ENCODE measurements around the gene CELF4.

The CELF4 gene

DNA sequence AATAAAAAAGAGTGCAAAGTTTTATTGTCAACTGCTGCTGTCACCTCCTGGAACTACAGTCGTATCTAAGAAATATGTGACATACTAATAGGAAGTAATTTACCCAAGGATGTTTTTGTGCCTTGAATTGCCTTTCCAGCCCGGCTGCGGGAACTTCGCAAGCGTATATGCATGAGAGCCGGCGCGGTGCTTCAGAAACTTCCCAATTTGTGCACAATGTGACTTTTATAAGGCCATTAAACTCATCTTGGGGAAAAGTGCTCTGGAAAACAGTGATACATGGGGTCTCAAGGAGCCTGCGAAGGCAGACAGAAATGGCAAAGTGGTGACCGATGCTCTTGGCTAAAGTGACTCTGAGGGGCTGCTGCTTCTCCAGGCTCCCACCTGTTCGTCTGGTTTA lies 41.7 kb upstream of the CELF4 start:
- H3K36me3 ChIP-seq: no peaks in the 10 kb centered on the region
- H3K4me3 ChIP-seq (ENCODE audit: low read depth, low read length): no peak overlapping the region
- no peak for DNase-seq
- TF ChIP-seq, protein P1, sequence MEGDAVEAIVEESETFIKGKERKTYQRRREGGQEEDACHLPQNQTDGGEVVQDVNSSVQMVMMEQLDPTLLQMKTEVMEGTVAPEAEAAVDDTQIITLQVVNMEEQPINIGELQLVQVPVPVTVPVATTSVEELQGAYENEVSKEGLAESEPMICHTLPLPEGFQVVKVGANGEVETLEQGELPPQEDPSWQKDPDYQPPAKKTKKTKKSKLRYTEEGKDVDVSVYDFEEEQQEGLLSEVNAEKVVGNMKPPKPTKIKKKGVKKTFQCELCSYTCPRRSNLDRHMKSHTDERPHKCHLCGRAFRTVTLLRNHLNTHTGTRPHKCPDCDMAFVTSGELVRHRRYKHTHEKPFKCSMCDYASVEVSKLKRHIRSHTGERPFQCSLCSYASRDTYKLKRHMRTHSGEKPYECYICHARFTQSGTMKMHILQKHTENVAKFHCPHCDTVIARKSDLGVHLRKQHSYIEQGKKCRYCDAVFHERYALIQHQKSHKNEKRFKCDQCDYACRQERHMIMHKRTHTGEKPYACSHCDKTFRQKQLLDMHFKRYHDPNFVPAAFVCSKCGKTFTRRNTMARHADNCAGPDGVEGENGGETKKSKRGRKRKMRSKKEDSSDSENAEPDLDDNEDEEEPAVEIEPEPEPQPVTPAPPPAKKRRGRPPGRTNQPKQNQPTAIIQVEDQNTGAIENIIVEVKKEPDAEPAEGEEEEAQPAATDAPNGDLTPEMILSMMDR (IDR thresholded peaks at IDR 0.05; ENCODE audit: low read depth, low read length): no peak
- H3K4me1 ChIP-seq: no peaks in the 10 kb centered on the region
- no peaks in the 10 kb centered on the region for H3K27me3 ChIP-seq
- H3K9me3 ChIP-seq: no peaks in the 10 kb centered on the region

DNA sequence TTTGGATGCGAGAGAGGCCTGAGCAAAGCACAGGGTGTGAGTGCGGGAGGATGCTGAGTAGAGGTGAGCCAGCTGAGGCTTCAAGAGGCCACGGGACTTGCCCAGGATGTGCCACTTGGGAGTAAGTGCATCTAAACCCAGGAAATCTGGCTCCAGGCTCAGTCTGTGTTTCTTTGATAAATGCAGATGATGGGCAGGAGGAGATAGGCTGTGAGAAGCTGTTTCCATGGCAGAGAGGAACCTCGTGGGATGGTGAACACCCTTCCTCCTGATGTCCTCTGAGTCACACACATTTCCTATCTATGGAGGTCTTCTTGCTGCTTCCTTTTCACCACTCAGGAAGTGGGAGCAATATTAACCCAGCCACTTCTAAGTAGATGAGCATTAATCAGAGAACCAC lies 38.4 kb upstream of the CELF4 start:
- H3K4me3 ChIP-seq (ENCODE audit: low read depth, low read length): no peak overlapping the region
- TF ChIP-seq, protein P1 (IDR thresholded peaks at IDR 0.05; ENCODE audit: low read depth, low read length): no peak
- no peaks in the 10 kb centered on the region for H3K27me3 ChIP-seq
- no peaks in the 10 kb centered on the region for H3K36me3 ChIP-seq
- no peaks in the 10 kb centered on the region for H3K9me3 ChIP-seq
- no peak for DNase-seq
- H3K4me1 ChIP-seq: no peaks in the 10 kb centered on the region

DNA sequence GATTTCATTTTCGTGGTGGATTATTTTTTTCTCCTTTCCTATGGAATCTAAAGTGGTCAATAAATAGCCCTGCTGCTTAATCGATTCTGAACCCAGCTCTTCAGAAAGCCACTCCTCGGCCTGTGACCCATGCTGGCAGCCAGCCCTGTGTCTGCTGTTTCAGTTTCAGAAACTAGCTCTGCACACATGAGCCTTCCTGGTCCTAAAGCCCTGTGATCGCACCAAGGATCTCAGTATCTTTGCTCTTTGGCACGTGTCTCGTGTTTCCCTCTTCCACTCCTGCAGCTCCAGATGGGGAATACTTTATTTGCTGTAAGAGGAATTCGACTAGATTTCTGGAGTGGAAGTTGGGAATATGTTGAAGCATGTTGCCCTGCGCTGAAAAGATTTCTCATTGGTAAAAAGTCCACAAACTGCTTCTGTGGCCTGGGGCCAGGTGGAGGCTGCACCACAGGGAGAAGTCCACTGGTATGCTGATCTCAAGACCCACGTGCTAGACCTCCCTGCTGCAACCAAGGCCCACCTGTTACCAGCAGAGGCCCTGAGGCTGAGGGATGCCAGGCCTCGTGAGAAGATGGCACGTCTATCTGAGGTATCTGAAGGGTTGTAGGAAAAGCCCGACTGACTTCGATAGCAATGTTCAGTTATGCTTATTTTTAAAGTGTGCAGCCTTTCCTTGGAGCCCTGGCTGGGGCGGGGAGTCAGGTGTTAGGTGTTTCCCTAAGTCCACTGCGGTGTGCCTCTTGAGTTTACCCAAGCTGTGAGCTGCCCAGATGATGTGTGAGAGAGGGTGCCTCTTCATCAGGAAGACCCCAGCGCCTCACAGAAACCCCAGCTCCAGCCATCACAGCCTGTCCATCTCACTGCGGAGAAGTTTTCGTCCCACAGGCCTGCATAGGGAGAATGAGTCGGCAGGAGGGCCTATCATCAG lies 33.6 kb upstream of the CELF4 start:
- DNase-seq: no peak
- no peak overlapping the region for H3K4me3 ChIP-seq (ENCODE audit: low read depth, low read length)
- H3K27me3 ChIP-seq: no peaks in the 10 kb centered on the region
- TF ChIP-seq, protein P1 (IDR thresholded peaks at IDR 0.05; ENCODE audit: low read depth, low read length): no peak
- no peaks in the 10 kb centered on the region for H3K9me3 ChIP-seq
- H3K4me1 ChIP-seq: no peaks in the 10 kb centered on the region
- no peaks in the 10 kb centered on the region for H3K36me3 ChIP-seq

DNA sequence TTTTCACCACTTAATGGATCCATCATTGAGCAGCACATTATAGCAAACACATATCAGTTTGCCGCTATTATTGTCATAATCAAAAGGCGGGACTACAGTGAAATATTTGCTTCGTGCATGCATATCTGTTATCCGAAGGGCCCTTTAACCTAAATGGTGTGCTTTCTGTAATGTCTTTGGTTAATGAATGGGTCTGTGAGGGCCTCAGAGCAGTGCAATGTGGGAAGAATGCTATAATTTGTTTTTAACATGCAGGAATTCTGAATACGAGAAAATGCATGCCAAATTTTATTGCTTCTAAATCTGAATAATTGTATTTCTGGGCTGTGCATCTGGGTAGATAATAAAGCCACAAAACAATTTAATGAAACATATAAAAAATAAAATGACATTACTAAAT lies 32.8 kb upstream of the CELF4 start:
- no peaks in the 10 kb centered on the region for H3K4me1 ChIP-seq
- H3K9me3 ChIP-seq: no peaks in the 10 kb centered on the region
- H3K27me3 ChIP-seq: no peaks in the 10 kb centered on the region
- no peak for DNase-seq
- no peak overlapping the region for H3K4me3 ChIP-seq (ENCODE audit: low read depth, low read length)
- H3K36me3 ChIP-seq: no peaks in the 10 kb centered on the region
- TF ChIP-seq, protein P1 (IDR thresholded peaks at IDR 0.05; ENCODE audit: low read depth, low read length): no peak

DNA sequence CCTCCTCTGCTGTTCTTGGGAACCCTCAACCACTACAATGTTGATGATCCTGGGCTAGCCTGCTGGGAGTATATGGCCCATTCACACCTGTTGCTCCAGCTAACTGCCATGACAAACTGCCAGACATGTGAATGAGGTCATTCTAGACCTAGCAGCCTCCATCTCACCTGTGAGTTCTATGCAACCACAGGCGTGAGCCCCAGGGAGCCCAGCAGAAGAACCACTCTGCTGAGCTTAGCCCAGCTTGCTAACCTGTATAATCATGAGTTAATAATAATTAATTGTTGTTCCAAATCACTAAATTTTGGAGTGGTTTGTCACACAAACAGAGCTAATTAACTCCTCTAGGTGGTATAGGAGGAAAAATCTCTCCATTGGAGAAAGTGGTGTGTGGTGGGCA lies 24.7 kb upstream of the CELF4 start:
- Histone ChIP-seq H3K27me3 (no peaks in the 10 kb centered on the region), H3K4me3 (ENCODE audit: low read depth, low read length) (no peak overlapping the region), H3K9me3 (no peaks in the 10 kb centered on the region), H3K36me3 (no peaks in the 10 kb centered on the region), H3K4me1 (no peaks in the 10 kb centered on the region)
- DNase-seq: no peak
- TF ChIP-seq, protein P1 (IDR thresholded peaks at IDR 0.05; ENCODE audit: low read depth, low read length): no peak

DNA sequence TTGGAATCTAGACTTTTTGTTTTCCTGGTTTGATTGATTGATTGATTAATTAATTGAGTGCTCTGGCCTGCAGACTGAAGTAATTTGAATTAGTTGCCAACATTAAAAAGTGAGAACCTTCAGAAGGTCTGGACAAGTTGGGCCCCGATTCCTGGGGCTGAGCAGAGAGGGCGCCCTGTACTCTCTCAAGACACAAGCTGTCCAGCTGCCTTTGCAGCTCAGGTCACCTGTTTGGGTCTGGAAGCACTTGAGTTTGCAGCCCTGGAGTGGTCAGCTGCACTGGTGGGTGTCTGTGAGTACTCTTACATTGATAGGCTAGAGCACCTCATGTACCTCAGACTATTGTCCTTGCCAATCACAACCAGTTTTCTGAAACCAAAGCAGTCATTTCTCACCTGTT lies 22.7 kb upstream of the CELF4 start:
- Histone ChIP-seq H3K4me1 (no peaks in the 10 kb centered on the region), H3K9me3 (no peaks in the 10 kb centered on the region), H3K27me3 (no peaks in the 10 kb centered on the region), H3K36me3 (no peaks in the 10 kb centered on the region), H3K4me3 (ENCODE audit: low read depth, low read length) (no peak overlapping the region)
- no peak for DNase-seq
- TF ChIP-seq, protein P1 (IDR thresholded peaks at IDR 0.05; ENCODE audit: low read depth, low read length): no peak
